ENCODE measurements around the gene LRMDA.
A peak's percentile ranks its signal among the peaks of the same experiment; 100 is the strongest.

Gene LRMDA

DNA sequence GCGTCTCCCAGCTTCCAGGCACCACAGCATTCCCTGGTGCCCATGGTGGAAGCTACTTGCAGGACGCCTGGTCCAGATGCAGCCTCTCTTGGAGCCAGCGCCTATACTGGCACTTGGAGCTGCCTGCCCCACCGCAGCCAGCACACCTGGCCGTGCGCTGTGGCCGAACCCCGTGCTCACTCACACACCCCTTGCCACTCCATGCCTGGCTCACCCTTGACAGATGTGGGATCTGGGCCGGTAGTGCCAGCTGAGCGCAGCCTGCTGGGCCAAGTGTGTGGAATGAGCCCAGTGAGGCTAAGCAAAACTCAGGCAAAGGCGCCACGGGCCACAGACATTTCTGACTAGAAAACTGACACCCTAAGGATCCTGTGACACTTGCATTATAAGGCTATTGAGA, 884.8 kb downstream of the LRMDA start:
- no peak for DNase-seq (ENCODE audit: low read depth)
- TF ChIP-seq, protein P1, sequence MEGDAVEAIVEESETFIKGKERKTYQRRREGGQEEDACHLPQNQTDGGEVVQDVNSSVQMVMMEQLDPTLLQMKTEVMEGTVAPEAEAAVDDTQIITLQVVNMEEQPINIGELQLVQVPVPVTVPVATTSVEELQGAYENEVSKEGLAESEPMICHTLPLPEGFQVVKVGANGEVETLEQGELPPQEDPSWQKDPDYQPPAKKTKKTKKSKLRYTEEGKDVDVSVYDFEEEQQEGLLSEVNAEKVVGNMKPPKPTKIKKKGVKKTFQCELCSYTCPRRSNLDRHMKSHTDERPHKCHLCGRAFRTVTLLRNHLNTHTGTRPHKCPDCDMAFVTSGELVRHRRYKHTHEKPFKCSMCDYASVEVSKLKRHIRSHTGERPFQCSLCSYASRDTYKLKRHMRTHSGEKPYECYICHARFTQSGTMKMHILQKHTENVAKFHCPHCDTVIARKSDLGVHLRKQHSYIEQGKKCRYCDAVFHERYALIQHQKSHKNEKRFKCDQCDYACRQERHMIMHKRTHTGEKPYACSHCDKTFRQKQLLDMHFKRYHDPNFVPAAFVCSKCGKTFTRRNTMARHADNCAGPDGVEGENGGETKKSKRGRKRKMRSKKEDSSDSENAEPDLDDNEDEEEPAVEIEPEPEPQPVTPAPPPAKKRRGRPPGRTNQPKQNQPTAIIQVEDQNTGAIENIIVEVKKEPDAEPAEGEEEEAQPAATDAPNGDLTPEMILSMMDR (conservative IDR thresholded peaks at IDR 0.05; ENCODE audit: low read length), result no peak

GRCh38 chr10:76317078-76317477, 885.7 kb downstream of the LRMDA start:
- H3K4me3 ChIP-seq (ENCODE audit: low read length), result no peak overlapping the region
- DNase-seq (ENCODE audit: low read depth), result no peak
- TF ChIP-seq, protein P1 (conservative IDR thresholded peaks at IDR 0.05; ENCODE audit: low read length), result no peak

More for the DNA sequence above, 884.8 kb downstream of the LRMDA start:
- no peak overlapping the region for H3K4me3 ChIP-seq (ENCODE audit: low read length)

DNA sequence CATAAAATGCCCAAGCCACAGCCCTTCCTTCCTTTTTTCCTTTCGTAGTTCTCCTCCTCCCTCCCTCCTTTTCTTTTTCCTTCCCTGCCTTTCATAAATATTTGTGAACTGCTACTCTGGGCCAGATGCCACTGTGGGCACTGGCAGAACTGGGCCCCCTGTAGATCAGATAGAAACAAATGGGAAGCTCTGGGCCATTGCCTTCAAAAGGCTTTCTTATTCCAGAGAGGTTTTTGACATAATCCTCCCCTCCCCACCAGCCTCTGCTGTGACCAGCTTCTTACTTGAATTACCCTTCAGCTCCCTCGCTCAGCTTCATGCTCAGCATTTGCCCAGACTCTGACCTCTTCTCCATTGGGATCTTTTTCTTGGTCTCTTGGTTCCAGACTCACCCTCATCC, 886.8 kb downstream of the LRMDA start:
- H3K4me3 ChIP-seq (ENCODE audit: low read length), result no peak overlapping the region
- TF ChIP-seq, protein P1 (conservative IDR thresholded peaks at IDR 0.05; ENCODE audit: low read length), result no peak
- no peak for DNase-seq (ENCODE audit: low read depth)

- H3K4me3 ChIP-seq (ENCODE audit: low read length), result no peak overlapping the region
- DNase-seq (ENCODE audit: low read depth), result no peak
- TF ChIP-seq, protein P1 (conservative IDR thresholded peaks at IDR 0.05; ENCODE audit: low read length), result no peak
Observed at GRCh38 chr10:76319661-76320060, 888.2 kb downstream of the LRMDA start.

GRCh38 chr10:76324283-76324682, 892.9 kb downstream of the LRMDA start:
- no peak overlapping the region for H3K4me3 ChIP-seq (ENCODE audit: low read length)
- DNase-seq (ENCODE audit: low read depth), result peak; percentile 39
- TF ChIP-seq, protein P1 (conservative IDR thresholded peaks at IDR 0.05; ENCODE audit: low read length), result no peak

GRCh38 chr10:76327441-76327840, 896.0 kb downstream of the LRMDA start:
- no peak for DNase-seq (ENCODE audit: low read depth)
- TF ChIP-seq, protein P1 (conservative IDR thresholded peaks at IDR 0.05; ENCODE audit: low read length), result no peak
- H3K4me3 ChIP-seq (ENCODE audit: low read length), result no peak overlapping the region

- DNase-seq (ENCODE audit: low read depth), result no peak
- TF ChIP-seq, protein P1 (conservative IDR thresholded peaks at IDR 0.05; ENCODE audit: low read length), result no peak
- no peak overlapping the region for H3K4me3 ChIP-seq (ENCODE audit: low read length)
Observed at GRCh38 chr10:76328348-76328747, 896.9 kb downstream of the LRMDA start.

Measured in AG10803 (cell line).